NCI-H1417 treated with DMSO at 0.1 percent for 48 hours (cell line): ENCODE measurements around the gene NVL.
"Not testable (repeated sequence)": the region's sequence is repeated elsewhere in the genome, so short reads cannot be mapped to it uniquely, and the experiment has no call there.

Experiments used
- DNase-seq: peaks from one replicate; lab custom pipeline; 2025; lab: John Stamatoyannopoulos, UW

NVL gene

GRCh38 chr1:224329842-224330753, at the start of gene NVL:
NVL (minus strand) TSS chr1:224330172; CDS start chr1:224330127, 45 bp downstream.
- DNase-seq, result peak; percentile 68

GRCh38 chr1:224378855-224379631, 49.1 kb upstream of the NVL start:
- no peak for DNase-seq

- DNase-seq, result no peak
Observed at GRCh38 chr1:224377676-224378006, 47.7 kb upstream of the NVL start.

GRCh38 chr1:224375059-224375458, 45.1 kb upstream of the NVL start:
- no peak for DNase-seq

- no peak for DNase-seq
Observed at GRCh38 chr1:224373008-224373590, 43.1 kb upstream of the NVL start.

GRCh38 chr1:224368409-224368808, 38.4 kb upstream of the NVL start:
- no peak for DNase-seq

GRCh38 chr1:224359207-224359606, 29.2 kb upstream of the NVL start:
- no peak for DNase-seq

GRCh38 chr1:224358237-224358636, 28.3 kb upstream of the NVL start:
- no peak for DNase-seq

GRCh38 chr1:224357626-224358124, 27.7 kb upstream of the NVL start:
- no peak for DNase-seq

GRCh38 chr1:224356685-224357625, 27.0 kb upstream of the NVL start, which contains the start of gene CNIH4:
CNIH4 (plus strand) TSS chr1:224356879; CDS start chr1:224356925, 46 bp downstream.
- peak; percentile 79 for DNase-seq

GRCh38 chr1:224353975-224354925, 24.3 kb upstream of the NVL start:
- no peak for DNase-seq

GRCh38 chr1:224352436-224353085, 22.6 kb upstream of the NVL start:
- not testable (repeated sequence) for DNase-seq

- DNase-seq, result not testable (repeated sequence)
Observed at GRCh38 chr1:224349716-224350115, 19.7 kb upstream of the NVL start.

GRCh38 chr1:224348137-224348536, 18.2 kb upstream of the NVL start:
- no peak for DNase-seq

GRCh38 chr1:224343679-224344078, 13.7 kb upstream of the NVL start:
- DNase-seq, result no peak

GRCh38 chr1:224340453-224341384, 10.7 kb upstream of the NVL start:
- DNase-seq, result not testable (repeated sequence)

- DNase-seq, result no peak
Observed at GRCh38 chr1:224339442-224340033, 9.6 kb upstream of the NVL start.
